Fibroblast of lung (primary cell): Measurements from ENCODE around the gene ELMO1. TPM values are rescaled to one million over a fixed set of nuclear protein-coding genes. Genes with fewer than 3 reads are reported as not detected.

Experiments
- DNase-seq, 2 donors: peaks; one replicate each; pipeline versions ENCODE4 v3.0.0 to v3.0.0-alpha.2; 2010; ENCODE audit warnings: low read depth in 2 of 2
- H2AFZ ChIP-seq: 2 replicates; pipeline ENCODE4 v1.5.1; 2012; ENCODE audit warnings: low read length, control low read depth, inconsistent platforms
- H3K27ac ChIP-seq: 2 replicates; pipeline ENCODE4 v1.5.1; 2011; ENCODE audit warnings: low read length, control low read depth; ENCODE audit not compliant: insufficient read depth
- H3K27me3 ChIP-seq: 2 replicates; pipeline ENCODE4 v1.5.1; 2011; ENCODE audit warnings: mild to moderate bottlenecking, low read length; ENCODE audit not compliant: control insufficient read depth, insufficient read depth
- H3K36me3 ChIP-seq: 2 replicates; pipeline ENCODE4 v1.5.1; 2011; ENCODE audit warnings: low read length; ENCODE audit not compliant: control insufficient read depth, insufficient read depth
- H3K4me1 ChIP-seq: 2 replicates; pipeline ENCODE4 v1.5.1; 2011; ENCODE audit warnings: low read length; ENCODE audit not compliant: control insufficient read depth, insufficient read depth; ENCODE audit errors: extremely low read depth
- H3K4me2 ChIP-seq: 2 replicates; pipeline ENCODE4 v1.5.1; 2011; ENCODE audit warnings: low read length, control low read depth; ENCODE audit not compliant: insufficient read depth; ENCODE audit errors: extremely low read depth
- H3K4me3 ChIP-seq, 4 experiments: fragments of 200-600 bp in 1 of 4; sonication (generic) in 1 of 4; replicated peaks in 1 of 4; 2 replicates each; pipeline ENCODE4 v1.5.1; 2011 to 2016; ENCODE audit warnings: low read length in 4 of 4, low read depth in 3 of 4, mild to moderate bottlenecking in 3 of 4, control low read depth in 2 of 4, inconsistent platforms in 1 of 4, mixed read lengths in 1 of 4; ENCODE audit not compliant: insufficient read depth in 1 of 4; ENCODE audit errors: control extremely low read depth in 1 of 4
- H3K79me2 ChIP-seq: 2 replicates; pipeline ENCODE4 v1.5.1; 2012; ENCODE audit warnings: mild to moderate bottlenecking, low read length, inconsistent platforms; ENCODE audit not compliant: control insufficient read depth, insufficient read depth
- H3K9ac ChIP-seq: 2 replicates; pipeline ENCODE4 v1.5.1; 2011; ENCODE audit warnings: mild to moderate bottlenecking, low read length, control low read depth; ENCODE audit not compliant: insufficient read depth
- H3K9me3 ChIP-seq: 2 replicates; pipeline ENCODE4 v1.5.1; 2012; ENCODE audit warnings: low read depth, low read length; ENCODE audit not compliant: control insufficient read depth, insufficient read depth
- H4K20me1 ChIP-seq: 2 replicates; pipeline ENCODE4 v1.5.1; 2011; ENCODE audit warnings: low read length; ENCODE audit not compliant: control insufficient read depth, insufficient read depth; ENCODE audit errors: extremely low read depth
- EZH2 ChIP-seq: IDR thresholded peaks from 2 replicates; pipeline ENCODE4 v1.5.1; 2012; ENCODE audit warnings: low read length, control low read depth, mild to moderate bottlenecking; ENCODE audit errors: missing control alignments
- polyA plus RNA-seq, 2 donors: library from polyadenylated mRNA; depleted of rRNA in 1 of 2; stranded (reverse) in 1 of 2; unstranded in 1 of 2; fragments of >200 nt; gene quantifications; 2 replicates each; pipeline ENCODE4 v1.2.1, GENCODE V29; 2011 to 2012; ENCODE audit warnings: missing spikeins in 1 of 2
- total RNA-seq: library from RNA; depleted of rRNA; stranded (reverse); fragments of >200 nt; gene quantifications from 2 replicates; pipeline ENCODE4 v1.2.1, GENCODE V29; 2014
- TF ChIP-seq, protein P1 (sequence below), 2 donors: IDR thresholded peaks in 1 of 2; conservative IDR thresholded peaks in 1 of 2; 1 replicate in 1 of 2; 2 replicates in 1 of 2; pipeline ENCODE4 v1.5.1; 2011 to 2012; ENCODE audit warnings: low read length in 2 of 2, control low read depth in 1 of 2, inconsistent platforms in 1 of 2, low read depth in 1 of 2, mild to moderate bottlenecking in 1 of 2

Gene ELMO1
- total and polyA plus RNA-seq, 2 donors (not counting 1 experiment from before 2014, with no cell fraction given), result 0.50 TPM; not detected in 1

DNA sequence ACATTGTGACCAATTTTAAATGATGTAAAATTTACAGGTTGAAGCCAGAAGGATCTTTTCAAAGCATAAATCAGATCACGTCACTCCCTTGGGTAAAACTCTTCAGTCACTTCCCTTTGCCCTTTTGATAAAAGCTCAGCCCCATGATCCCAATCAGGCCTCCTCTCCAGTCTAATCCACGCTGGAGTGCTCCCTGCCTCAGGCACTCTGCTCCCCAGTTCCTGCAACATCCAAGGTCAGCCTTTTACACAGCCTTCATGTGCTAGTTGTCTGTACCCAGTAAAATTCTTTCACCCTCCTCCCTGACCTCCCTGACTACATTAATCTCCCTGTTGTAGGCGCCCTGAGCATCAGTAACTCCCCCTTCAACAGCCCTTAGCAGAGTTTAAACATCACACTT is 14.1 kb downstream of the ELMO1 start:
- Histone ChIP-seq H3K79me2 (no peaks in the 10 kb centered on the region), H3K27ac (no peak overlapping the region), H3K4me1 (no peaks in the 10 kb centered on the region), H3K4me3 (no peak overlapping the region), H3K9me3 (no peaks in the 10 kb centered on the region), H4K20me1 (no peaks in the 10 kb centered on the region), H3K36me3 (no peaks in the 10 kb centered on the region), H3K9ac (no peak overlapping the region), H2AFZ (no peak overlapping the region), H3K27me3 (no peaks in the 10 kb centered on the region), H3K4me2 (no peak overlapping the region)
- TF ChIP-seq, protein P1, sequence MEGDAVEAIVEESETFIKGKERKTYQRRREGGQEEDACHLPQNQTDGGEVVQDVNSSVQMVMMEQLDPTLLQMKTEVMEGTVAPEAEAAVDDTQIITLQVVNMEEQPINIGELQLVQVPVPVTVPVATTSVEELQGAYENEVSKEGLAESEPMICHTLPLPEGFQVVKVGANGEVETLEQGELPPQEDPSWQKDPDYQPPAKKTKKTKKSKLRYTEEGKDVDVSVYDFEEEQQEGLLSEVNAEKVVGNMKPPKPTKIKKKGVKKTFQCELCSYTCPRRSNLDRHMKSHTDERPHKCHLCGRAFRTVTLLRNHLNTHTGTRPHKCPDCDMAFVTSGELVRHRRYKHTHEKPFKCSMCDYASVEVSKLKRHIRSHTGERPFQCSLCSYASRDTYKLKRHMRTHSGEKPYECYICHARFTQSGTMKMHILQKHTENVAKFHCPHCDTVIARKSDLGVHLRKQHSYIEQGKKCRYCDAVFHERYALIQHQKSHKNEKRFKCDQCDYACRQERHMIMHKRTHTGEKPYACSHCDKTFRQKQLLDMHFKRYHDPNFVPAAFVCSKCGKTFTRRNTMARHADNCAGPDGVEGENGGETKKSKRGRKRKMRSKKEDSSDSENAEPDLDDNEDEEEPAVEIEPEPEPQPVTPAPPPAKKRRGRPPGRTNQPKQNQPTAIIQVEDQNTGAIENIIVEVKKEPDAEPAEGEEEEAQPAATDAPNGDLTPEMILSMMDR (conservative IDR thresholded peaks at IDR 0.05 in 1 of 2, IDR thresholded peaks at IDR 0.05 in 1 of 2; ENCODE audit: low read depth in 1 of 2, low read length in 2 of 2), result no peak
- TF ChIP-seq EZH2, result no peak
- DNase-seq, result no peak

DNA sequence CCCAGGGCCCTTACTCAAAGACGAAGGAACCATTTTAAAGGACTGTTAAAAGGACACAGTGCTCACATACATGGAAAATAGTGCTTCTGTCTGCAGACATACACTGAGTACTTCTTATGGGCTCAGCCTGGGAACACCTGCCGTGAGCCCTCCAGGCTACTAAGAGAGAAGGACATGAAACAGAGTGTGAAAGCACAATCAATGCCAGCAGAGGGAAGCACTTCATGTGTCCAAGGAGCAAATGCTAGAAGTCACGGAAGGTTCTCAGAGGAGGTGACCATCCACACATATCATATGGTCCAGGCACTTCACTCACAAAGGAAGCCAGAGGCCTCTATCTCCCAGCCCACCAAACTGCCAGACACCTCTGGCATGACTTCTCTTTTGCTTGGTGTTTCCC is 15.5 kb downstream of the ELMO1 start:
- Histone ChIP-seq H2AFZ (no peak overlapping the region), H4K20me1 (no peaks in the 10 kb centered on the region), H3K9me3 (no peaks in the 10 kb centered on the region)

DNA sequence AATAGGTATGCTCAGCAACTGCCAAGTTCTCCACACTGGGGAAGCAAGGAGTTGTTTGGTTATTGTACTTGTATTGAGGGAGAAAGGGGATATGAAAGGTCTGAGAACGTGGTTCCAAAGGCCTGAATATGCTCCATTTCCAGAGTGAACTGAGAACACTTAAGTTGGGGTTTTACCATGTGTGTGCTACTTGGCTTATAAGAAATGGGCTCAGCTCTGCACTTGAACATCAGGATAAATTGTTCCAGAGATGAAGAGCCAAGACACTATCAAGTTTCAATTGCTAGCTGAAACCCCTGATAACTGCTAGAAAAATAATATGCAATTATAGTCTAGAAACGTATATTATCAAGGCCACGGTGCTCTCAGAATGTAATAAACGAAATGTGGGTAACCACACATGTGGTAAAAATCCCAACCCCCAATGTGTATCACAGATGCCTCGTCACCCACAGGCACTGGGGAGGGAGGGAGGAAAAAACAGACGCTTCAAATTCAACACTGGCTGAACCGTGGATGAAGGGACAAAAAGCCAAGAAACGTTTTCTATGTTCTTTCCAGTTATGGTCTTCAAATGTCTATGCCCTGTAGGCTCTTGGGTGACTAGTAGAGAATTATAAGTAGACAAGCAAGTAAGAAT is 16.3 kb downstream of the ELMO1 start:
- Histone ChIP-seq H3K9me3 (no peaks in the 10 kb centered on the region), H3K79me2 (no peaks in the 10 kb centered on the region), H3K4me2 (no peak overlapping the region), H4K20me1 (no peaks in the 10 kb centered on the region), H3K27me3 (no peaks in the 10 kb centered on the region), H3K36me3 (no peaks in the 10 kb centered on the region), H3K27ac (no peak overlapping the region), H3K9ac (no peak overlapping the region), H3K4me1 (no peaks in the 10 kb centered on the region), H2AFZ (no peak overlapping the region), H3K4me3 (no peak overlapping the region)
- TF ChIP-seq, protein P1 (conservative IDR thresholded peaks at IDR 0.05 in 1 of 2, IDR thresholded peaks at IDR 0.05 in 1 of 2; ENCODE audit: low read depth in 1 of 2, low read length in 2 of 2), result no peak
- TF ChIP-seq EZH2, result no peak
- no peak for DNase-seq

More for the DNA sequence above, 15.5 kb downstream of the ELMO1 start:
- no peaks in the 10 kb centered on the region for H3K27me3 ChIP-seq
- no peak for DNase-seq
- no peak overlapping the region for H3K4me3 ChIP-seq
- no peak overlapping the region for H3K4me2 ChIP-seq
- no peak overlapping the region for H3K27ac ChIP-seq
- H3K79me2 ChIP-seq, result no peaks in the 10 kb centered on the region
- TF ChIP-seq, protein P1 (conservative IDR thresholded peaks at IDR 0.05 in 1 of 2, IDR thresholded peaks at IDR 0.05 in 1 of 2; ENCODE audit: low read depth in 1 of 2, low read length in 2 of 2), result no peak
- TF ChIP-seq EZH2, result no peak
- no peaks in the 10 kb centered on the region for H3K36me3 ChIP-seq
- H3K4me1 ChIP-seq, result no peaks in the 10 kb centered on the region
- no peak overlapping the region for H3K9ac ChIP-seq
